GM21390 (cell line): ENCODE data around the gene EFNB3.

Experiments
- ATAC-seq: cut with Tn5 transposase; IDR thresholded peaks from one replicate; pipeline ENCODE4 v1.9.1; 2021; ENCODE audit not compliant: unreplicated experiment

The EFNB3 gene

DNA sequence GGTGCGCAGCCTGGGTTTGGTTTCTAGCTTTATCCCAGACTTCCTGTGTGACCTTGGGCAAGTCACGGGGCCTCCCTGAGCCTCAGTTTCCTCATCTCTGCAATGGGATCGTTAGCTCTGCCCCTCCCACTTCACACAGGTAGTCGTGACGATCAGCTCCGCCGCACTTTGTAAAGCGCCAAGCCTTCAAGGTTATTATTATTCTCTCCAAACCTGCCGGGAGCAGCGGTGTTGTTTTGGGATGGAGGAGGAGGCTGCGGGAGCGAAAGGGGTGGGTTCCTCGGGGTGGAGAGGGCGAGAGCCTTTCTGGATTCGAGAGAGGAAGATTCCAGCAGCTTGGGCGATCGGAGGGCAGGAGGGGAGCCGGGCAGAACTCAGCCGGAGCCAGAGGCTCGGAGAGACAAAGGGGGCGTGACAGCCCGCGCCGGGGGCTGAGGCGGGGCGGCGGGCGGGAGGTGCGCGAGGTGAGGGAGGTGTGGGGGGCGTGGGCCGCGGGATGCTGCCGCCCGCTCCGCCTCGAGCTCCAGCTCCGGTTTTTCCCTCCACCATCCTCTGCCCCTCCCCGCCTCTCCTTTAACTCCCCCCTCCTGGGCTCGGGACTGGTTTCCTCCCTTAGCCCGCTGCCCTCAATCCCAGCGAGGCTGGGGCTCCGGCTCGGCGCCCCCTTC lies at the start of gene EFNB3:
EFNB3 (plus strand) TSS at position 602 of the 668 bp plus-strand sequence. CDS start 397 bp downstream, outside the sequence.
- ATAC-seq: no peak

- no peak for ATAC-seq
Measured at GRCh38 chr17:7655541-7655840, 49.5 kb upstream of the EFNB3 start.

DNA sequence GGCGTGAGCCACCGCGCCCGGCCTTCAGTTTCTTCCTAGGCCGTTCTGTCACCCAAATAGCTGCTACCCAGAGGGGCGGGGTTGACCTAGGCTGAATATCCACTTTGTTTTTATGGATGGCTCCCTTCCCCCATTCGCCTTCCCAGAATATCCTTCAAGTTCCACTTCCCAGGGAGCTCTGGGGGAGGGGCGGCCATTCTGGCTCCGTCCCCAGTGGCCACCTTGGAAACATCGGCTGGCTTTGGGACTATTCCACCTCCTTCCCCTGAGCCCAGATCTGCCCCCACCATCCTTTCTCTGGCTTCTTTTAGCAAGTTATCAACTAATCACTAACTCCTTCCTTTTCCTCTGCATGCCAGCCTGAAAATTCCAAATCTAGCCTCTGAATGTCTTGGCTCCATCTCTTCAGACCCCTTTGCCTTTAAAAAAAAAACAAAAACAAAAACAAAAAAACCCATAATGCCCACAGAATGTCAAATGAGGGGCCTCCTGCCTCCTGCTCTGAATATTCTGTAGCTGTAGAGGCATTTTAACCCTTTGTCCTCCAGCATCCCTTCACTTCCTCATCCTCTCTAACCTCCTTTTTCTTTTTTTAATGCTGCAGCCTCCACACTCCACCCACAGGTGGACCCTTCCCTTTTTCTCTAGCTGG lies 47.9 kb upstream of the EFNB3 start:
- ATAC-seq: no peak

GRCh38 chr17:7667656-7668406 lies 37.2 kb upstream of the EFNB3 start:
- ATAC-seq: no peak

DNA sequence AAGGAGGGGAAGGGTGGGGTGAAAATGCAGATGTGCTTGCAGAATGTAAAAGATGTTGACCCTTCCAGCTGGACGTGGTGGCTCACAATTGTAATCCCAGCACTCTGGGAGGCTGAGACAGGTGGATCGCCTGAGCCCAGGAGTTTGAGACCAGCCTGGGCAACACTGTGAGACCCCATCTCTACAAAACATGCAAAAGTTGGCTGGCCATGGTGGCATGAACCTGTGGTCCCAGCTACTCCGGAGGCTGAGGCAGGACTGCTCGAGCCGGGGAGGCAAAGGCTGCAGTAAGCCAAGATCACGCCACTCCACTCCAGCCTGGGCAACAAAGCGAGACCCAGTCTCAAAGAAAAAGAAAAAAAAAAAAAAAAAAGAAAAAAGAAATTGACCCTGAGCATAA lies 36.5 kb upstream of the EFNB3 start:
- no peak for ATAC-seq

DNA sequence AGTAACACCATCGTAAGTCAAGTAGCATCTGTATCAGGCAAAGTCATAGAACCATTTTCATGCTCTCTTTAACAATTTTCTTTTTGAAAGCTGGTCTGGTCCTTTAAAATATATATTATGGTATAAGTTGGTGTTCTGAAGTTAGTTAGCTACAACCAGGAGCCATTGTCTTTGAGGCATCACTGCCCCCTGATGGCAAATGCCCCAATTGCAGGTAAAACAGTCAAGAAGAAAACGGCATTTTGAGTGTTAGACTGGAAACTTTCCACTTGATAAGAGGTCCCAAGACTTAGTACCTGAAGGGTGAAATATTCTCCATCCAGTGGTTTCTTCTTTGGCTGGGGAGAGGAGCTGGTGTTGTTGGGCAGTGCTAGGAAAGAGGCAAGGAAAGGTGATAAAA lies 31.8 kb upstream of the EFNB3 start:
- ATAC-seq: no peak

- ATAC-seq: no peak
Measured at GRCh38 chr17:7674934-7675333, 30.1 kb upstream of the EFNB3 start.

DNA sequence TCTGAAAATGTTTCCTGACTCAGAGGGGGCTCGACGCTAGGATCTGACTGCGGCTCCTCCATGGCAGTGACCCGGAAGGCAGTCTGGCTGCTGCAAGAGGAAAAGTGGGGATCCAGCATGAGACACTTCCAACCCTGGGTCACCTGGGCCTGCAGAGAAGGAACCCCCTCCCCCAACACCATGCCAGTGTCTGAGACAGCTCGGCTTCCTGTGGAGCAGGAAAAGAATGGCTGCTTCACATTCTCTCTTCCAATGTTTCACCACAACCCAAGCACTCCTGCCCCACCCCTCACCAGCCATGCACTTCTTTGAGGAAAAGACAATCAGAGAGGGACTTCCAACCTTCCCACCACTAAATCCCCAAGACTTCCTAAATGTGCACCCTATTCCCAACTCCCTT lies 28.5 kb upstream of the EFNB3 start:
- ATAC-seq: no peak

- ATAC-seq: no peak
Measured at GRCh38 chr17:7677388-7678067, 27.5 kb upstream of the EFNB3 start.

DNA sequence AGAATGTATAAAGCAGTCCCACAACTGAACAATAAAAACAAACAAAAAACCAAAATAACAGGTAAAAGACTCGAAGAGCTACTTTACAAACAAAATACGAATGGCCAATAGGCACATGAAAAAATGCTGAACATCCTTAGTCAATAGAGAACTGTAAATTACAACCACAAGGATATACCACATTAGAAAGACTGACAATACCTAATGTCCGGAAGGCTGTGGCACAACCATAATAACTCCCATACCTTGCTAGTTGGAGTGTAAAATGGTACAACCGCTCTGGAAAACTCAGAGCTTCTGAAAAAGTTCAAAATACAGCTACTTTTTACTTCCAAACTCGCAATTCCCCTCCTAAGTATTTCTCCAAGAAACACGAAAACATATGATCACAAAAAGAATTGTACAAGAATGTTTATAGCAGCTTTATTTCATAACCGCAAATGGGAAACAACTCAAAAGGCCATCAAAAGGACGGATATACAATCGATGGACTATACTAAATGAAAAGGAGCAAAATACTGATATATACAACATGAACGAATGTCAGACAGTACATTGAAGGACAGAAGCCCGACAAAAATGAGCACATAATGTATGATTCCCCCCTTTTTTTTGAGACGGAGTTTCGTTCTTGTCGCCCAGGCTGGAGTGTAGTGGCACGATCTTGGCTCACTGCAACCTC lies 20.0 kb upstream of the EFNB3 start:
- no peak for ATAC-seq

DNA sequence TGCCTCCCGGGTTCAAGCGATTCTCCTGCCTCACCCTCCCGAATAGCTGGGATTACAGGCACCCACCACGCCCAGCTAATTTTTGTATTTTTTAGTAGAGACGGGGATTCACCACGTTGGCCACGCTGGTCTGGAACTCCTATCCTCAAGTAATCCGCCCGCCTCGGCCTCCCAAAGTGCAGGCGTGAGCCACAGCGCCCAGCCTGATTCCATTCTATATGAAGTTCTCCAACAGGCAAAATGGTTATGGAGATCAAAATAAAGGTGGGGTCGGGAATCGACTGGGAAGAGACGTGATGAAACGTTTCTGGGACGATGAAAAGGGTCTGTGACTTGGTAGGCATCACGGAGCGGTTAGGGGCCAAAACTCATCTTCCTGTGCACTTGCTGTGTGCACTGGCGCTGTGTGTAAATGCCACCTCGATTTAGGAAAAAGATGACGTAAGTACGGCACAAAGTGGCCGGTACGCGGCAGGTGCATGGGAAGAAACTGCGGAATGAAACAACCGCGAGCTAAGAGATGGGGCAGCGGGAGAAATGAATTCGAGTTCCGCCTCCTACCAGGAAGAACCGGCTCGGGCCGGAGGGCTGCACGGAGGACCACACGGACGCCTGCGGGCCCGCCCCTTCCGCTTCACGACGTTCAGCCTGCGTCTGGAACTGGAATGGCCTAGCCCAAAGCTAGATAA lies 19.3 kb upstream of the EFNB3 start:
- peak; percentile 44 for ATAC-seq

- peak; percentile 42 for ATAC-seq
Measured at GRCh38 chr17:7686222-7687071, 18.6 kb upstream of the EFNB3 start.

DNA sequence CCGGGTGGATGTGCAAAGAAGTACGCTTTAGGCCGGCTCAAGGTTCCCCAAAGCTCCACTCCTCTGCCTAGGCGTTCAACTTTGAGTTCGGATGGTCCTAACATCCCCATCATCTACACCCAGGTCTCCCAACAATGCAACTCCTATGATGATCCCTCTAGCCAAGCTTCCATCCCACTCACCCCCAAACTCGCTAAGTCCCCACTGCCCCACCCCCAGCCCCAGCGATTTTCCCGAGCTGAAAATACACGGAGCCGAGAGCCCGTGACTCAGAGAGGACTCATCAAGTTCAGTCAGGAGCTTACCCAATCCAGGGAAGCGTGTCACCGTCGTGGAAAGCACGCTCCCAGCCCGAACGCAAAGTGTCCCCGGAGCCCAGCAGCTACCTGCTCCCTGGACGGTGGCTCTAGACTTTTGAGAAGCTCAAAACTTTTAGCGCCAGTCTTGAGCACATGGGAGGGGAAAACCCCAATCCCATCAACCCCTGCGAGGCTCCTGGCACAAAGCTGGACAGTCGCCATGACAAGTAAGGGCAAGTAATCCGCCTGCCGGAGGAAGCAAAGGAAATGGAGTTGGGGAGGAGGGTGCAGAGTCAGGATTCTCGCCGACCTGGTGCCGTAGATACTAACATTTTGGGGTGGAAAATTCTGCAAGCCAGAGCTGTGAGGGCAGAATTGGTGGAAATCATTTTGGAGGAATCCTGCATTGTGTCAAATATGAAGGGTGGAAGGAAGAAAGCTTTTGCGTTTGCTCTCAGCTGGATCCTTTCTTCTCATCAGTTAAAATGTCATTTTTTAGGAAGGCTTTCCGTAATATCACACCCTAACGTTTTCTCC lies 17.7 kb upstream of the EFNB3 start, which contains the start of gene TP53:
TP53 (minus strand) TSS at position 419 of the 836 bp plus-strand sequence. CDS start 10,896 bp downstream, outside the sequence.
- ATAC-seq: no peak

DNA sequence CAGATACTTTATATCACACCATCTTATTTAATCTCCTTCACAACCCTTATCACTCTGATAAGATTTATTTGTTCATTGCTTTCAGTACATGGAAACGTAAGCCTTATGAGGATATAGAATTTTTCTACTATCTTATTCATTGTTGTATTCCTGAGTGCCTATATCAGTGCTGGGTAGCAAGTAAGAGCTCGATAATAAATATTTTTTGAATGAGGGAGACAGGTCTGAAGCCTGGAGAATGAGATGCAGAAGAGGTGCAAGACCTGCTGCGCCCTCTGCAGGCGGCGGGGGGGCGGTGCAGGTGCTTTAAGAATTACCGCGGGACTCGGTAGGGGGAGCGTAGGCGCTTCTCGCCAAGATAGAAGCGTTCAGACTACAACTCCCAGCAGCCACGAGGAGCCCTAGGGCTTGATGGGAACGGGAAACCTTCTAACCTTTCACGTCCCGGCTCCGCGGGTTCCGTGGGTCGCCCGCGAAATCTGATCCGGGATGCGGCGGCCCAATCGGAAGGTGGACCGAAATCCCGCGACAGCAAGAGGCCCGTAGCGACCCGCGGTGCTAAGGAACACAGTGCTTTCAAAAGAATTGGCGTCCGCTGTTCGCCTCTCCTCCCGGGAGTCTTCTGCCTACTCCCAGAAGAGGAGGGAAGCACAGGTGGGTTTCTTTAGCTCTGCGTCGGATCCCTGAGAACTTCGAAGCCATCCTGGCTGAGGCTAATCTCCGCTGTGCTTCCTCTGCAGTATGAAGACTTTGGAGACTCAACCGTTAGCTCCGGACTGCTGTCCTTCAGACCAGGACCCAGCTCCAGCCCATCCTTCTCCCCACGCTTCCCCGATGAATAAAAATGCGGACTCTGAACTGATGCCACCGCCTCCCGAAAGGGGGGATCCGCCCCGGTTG lies 16.8 kb upstream of the EFNB3 start, which contains the start of gene WRAP53:
WRAP53 (plus strand) TSS at position 570 of the 900 bp plus-strand sequence; CDS start at position 742, 172 bp downstream.
- ATAC-seq: peak; percentile 68

- no peak for ATAC-seq
Measured at GRCh38 chr17:7688808-7689316, 16.1 kb upstream of the EFNB3 start.

GRCh38 chr17:7695586-7695985 lies 9.4 kb upstream of the EFNB3 start:
- ATAC-seq: no peak
